Activated T-cell treated with anti-CD3 and anti-CD28 coated beads, Interleukin-2, amount 50 U/mL, for 1 hour (primary cell): ENCODE data around the gene NPHP3.
A peak's percentile ranks its signal among the peaks of the same experiment; 100 is the strongest.
"Not testable (repeated sequence)": the region's sequence is repeated elsewhere in the genome, so short reads cannot be mapped to it uniquely, and the experiment has no call there.

Source experiments
- DNase-seq: peaks from one replicate; pipeline ENCODE4 v3.0.0-alpha.2; 2020

NPHP3 gene, protein sequence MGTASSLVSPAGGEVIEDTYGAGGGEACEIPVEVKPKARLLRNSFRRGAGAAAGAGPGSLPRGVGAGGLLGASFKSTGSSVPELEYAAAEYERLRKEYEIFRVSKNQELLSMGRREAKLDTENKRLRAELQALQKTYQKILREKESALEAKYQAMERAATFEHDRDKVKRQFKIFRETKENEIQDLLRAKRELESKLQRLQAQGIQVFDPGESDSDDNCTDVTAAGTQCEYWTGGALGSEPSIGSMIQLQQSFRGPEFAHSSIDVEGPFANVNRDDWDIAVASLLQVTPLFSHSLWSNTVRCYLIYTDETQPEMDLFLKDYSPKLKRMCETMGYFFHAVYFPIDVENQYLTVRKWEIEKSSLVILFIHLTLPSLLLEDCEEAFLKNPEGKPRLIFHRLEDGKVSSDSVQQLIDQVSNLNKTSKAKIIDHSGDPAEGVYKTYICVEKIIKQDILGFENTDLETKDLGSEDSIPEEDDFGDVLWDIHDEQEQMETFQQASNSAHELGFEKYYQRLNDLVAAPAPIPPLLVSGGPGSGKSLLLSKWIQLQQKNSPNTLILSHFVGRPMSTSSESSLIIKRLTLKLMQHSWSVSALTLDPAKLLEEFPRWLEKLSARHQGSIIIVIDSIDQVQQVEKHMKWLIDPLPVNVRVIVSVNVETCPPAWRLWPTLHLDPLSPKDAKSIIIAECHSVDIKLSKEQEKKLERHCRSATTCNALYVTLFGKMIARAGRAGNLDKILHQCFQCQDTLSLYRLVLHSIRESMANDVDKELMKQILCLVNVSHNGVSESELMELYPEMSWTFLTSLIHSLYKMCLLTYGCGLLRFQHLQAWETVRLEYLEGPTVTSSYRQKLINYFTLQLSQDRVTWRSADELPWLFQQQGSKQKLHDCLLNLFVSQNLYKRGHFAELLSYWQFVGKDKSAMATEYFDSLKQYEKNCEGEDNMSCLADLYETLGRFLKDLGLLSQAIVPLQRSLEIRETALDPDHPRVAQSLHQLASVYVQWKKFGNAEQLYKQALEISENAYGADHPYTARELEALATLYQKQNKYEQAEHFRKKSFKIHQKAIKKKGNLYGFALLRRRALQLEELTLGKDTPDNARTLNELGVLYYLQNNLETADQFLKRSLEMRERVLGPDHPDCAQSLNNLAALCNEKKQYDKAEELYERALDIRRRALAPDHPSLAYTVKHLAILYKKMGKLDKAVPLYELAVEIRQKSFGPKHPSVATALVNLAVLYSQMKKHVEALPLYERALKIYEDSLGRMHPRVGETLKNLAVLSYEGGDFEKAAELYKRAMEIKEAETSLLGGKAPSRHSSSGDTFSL (N-terminal part only)

DNA sequence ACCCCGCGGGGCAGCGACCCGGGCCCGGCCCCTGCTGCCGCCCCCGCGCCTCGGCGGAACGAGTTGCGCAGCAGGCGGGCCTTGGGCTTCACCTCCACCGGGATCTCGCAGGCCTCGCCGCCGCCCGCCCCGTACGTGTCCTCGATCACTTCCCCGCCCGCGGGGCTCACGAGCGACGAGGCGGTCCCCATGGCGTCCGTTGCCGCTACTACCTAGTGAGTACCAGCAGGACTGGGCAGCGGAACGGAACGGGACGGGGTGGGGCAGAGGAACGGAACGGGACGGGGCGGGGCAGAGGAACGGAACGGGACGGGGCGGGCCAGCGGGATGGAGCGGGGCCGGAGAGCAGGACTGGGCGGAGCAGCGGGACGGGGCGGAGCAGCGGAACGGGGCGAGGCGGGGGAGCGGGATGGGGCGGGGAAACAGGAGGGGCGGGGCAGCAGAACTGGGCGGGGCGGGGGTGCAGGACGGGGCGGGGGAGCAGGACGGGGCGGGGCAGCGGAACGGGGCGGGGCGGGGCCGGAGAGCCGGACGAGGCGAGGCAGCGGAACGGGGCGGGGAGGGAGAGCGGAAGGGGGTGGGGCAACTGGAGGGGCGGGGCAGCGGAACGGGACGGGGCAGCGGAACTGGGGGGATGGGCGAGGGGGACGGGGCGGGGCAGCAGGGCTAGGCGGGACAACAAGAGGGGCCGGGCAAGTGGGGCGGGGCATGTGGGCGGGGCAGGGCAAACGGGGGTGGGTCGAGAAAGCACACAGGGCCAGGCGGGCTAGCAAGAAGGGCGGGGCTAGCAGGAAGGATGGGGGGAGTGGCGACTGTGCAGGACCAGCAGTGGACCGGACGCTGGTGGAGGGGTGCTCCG is at the start of gene NPHP3:
Gene NPHP3 (minus strand): TSS at position 245 of the 859 bp plus-strand sequence. CDS start 54 bp downstream, at position 191.
- DNase-seq = peak; percentile 92

DNA sequence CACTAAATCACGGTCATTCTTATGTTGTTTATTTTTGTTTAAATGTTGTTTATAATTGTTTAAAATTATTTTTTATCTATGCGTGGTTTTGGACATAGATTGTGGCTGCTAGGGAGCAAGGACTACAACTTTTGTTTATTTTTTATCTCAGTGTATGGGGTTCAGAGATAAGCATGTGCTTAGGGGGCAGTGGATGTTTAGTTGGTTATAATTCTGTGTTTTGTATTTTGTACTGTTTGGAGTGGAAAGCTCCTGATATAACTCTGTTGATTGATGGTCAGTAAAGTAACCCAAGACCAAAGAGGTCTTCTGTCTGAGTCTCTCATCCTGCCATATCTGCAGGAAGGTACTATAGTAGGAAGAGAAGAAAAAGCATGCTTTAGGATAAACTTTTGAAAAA is 36.5 kb upstream of the NPHP3 start:
- DNase-seq = no peak

DNA sequence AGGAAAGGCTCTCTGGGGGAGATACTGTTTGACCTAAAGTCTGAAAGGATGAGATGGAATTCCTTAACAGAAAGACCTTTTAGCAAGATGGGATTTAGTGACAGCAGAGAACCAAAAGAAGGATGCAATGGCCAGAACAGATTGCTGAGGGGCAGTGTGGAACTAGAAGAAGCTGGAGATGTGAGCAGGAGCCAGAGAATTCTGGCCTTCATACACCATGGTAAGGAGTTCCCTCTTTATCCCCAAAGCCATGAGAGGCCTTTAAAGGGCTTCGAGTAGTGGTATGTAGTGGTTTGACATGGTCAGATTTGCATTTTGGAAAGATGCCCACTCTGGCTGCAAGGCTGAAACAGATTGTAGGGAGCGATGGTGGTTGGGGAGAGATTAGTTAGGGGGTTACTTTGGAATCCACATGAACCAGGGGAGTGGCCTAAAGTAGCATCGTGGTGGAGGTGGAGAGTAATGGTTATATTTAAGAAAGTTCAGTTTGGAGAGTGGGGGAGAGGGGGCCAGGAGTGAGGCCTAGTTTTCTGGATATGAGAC is 34.0 kb upstream of the NPHP3 start:
- no peak for DNase-seq

DNA sequence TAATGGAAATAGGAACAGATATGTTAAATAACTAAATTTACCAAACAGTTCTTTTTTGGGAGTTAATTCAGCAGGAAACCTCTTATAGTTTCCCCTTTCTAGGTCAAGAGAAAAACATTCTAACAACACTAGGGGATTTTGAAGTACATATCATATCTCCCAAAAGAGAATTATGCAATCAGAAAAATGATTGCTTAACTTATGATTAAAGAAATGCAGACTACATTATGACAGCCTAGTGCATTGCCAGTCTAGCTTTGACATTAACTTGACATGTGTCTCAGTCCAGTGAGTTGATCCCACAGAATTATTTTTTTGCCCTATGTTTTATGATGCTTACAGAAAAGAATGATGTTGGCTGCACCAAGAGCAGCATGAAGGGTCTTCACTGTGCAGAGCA is 31.7 kb upstream of the NPHP3 start:
- DNase-seq = no peak

DNA sequence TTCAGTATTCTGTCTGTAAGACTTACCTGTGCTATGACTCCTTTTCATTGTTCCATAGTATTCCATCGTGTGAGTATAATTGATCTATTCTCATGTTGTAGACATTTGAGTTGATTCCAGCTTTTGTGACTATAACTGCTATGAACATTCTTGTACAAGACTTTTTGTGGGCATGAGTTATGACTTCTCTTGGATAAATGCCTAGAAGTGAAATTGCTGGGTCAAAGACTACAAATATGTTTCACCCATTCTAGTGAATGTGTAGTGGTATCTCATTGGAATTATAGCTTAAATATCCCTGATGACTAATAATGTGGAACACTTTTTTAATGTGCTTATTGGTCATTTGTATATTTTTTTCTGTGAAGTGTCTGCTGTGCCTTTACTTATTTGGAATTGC is 27.6 kb upstream of the NPHP3 start:
- DNase-seq = no peak

DNA sequence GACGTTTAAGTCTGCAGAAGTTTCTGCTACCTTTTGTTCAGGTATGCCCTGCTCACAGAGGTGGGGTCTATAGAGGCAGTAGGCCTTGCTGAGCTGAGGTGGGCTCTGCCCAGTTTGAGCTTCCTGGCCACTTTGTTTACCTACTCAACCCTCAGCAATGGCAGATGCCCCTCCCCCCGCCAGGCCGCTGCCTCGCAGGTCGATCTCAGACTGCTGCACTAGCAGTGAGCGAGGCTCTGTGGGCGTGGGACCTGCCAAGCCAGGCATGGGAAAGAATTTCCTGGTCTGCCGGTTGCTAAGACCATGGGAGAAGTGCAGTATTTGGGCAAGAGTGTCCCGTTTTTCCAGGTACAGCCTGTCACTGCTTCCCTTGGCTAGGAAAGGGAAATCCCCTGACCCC is 24.5 kb upstream of the NPHP3 start:
- not testable (repeated sequence) for DNase-seq

DNA sequence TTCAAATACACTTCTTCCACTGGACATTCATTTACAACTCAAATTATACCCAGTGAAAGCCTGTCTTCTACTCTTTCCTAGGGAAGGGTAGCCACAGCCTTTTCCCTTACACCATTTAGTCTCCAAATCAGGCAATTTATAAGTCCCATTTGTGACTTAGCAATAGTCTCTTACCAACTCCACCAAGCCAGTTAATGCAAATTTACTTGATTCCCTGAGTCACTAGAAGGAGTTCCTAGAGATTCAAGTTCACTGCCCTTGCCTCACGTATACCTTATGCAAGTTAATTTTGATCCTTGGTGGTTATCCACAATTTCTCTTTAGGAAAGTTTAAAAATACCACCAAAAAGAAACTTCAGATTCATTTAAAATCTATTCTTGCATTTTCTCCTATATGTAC is 16.1 kb upstream of the NPHP3 start:
- no peak for DNase-seq

DNA sequence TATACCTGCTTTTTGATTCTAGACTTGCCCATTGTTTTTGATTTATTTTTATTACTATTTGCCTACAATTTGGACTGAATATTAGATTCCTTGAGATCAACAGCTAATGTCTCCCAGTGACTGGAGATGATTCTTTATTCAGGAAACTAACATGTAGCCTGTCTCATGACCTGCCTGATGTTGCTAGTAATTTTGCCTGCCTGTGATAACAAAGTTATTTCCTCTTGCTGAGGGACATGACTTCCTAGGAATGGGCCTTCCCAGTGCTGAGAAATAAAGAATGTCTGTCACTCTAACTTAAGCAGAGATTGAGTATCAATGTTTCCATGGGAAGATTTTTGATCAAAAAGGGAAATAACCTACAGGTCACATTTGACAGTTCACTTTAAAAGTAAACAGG is 13.4 kb upstream of the NPHP3 start:
- no peak for DNase-seq

DNA sequence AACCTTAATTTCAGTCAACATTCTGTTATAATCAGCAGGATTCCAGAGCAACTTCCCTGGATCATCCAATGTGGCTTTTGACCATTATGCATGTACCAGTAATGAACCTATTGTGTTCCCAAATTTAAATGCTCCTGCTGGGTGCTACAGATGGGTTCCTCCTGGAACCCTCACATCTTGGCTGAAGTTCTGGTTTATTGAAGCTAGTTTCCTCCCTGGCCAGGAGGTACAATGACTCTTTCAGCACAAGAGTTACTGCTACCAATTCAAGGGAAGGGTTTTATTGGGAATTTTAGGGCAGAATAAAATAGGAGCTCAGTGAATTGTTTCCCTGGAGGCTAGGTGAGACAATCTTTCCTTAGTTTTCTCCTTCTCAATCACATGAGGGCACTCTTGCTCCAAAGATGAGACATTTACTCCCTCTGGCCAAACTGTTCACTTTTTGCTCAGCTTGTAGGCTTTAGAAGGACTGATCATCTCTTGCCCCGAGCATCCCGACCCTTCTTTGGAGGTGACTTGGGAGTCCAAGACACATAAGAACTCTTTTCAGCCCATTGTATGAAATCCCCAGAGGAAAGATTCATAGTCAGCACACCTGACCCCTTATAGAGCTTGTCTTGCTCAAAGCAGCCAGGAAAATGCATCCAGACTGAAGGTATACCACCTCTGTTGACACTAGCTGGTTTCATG is 8.8 kb upstream of the NPHP3 start:
- no peak for DNase-seq

DNA sequence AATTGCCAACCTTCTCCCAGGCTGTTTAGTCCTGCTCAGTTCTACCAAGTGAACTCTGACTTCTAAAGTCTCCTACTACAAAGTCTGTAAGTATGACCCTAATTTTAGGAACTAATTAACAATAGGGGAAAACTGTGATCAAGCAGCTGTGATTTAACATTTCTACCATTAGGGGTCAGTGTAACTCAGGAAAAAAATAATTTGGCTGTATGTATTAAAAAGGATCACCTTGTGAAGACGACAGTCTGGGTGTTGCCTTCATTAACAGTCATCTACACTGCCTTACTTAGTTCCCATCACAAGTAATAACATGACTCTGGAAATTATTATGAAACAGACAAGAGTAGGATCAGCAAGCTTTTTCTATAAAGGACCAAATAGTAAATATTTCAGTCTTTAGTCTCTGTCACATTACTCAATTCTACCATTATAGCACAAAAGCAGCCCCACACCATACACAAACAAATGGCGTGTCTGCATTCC is 4.2 kb upstream of the NPHP3 start:
- no peak for DNase-seq

DNA sequence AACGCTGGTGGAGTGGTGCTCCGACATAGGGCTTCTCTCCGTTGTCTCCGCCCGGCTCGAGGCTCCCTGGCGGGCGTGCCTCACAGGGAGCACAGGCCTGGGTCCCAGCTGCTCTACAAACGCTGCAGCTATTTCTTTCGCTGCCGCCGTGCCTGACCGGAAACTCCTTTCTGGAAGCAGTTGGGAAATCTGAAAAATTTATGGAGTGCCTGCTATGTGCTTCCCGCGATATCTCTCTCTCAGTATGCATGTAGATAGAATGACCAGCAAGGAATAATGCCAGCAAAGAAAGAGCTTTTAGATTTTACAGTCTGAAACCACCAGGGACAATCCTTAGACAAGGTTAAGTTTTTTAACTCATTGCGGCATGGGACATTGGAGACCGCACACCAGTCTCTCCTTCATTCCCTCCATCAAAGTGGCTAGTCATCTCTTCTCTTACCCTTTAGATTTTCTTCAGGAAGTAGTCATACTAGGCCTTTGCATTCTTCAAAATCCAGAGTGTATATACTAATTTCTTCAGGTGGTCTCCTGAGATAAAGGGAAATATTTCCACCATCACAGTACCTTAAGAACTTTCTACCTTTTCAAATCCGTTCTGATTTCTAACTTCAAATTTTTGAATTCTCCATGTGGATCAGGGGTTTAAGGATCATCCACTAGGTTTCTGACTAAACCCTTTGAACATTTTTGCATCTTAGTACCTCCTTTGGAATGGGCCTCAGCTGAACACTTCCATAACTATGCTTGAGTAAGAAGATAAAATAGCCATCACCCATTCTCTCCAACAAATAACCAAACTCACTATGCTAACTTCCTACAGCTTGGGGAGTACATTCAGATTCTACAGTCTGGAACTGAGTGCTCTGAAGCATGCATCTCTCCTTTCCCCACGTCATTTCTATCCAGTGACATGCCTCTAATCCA is 1.1 kb upstream of the NPHP3 start:
- DNase-seq = no peak

DNA sequence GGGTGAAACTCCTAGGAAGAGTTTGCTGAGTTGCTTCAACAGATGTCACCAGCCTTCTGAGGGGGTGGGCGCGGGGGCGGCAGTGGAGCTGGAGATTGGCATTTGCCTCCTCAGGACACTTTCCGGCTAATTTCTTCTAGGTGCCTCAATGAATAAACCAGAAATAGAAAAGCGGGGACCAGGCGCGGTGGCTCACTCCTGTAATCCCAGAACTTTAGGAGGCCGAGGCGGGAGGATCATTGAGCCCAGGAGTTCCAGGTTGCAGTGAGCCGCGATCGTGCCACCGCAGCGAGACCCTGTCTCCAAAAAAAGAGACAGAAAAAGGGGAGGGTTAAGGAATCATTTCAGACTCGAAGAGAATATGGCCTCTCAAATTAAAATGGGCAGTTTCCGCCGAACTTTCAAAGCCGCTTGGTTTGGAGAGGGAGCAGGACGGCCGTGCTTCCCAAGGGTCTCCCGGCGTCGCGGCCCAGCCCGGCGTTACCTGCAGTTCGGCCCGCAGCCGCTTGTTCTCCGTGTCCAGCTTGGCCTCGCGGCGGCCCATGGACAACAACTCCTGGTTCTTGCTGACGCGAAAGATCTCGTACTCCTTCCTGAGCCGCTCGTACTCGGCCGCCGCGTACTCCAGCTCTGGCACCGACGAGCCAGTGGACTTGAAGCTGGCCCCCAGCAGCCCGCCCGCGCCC is 587 bp downstream of the NPHP3 start:
- no peak for DNase-seq

DNA sequence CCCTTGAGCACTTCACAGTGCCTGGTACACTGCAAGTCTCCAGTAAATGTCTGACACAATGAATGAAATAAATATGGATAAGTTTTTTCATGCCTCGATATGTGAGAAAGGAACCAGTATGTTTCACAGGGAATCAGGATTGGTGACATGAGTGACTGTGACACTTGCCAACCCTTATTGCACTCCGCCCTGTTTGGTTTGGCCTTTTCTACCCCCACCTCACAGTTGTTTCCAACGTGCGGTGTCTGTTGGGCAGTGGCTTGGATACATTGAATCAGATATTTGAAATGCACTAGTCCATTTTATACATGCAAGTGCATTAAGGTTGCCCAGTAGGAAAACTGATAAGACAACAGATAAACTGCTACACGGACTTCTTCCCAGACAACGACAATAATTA is 2.0 kb downstream of the NPHP3 start:
- no peak for DNase-seq

DNA sequence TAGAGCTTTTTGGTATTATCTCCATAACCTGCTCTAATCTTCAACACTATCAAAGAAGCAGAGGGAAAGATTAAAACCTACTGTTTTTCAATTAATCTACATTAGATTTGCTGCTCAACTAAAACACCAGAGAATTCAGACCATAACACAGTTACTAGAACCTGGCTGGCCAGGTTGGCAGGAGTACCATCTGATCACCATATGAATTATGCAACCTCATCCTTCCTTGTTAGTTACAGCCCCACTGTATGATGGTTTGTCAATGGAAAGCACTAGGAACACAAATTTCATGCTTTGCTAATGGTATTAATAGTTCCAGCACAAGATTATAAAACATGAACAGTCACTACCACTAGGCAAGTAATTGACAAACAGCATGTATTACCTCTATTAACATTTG is 5.8 kb downstream of the NPHP3 start:
- DNase-seq = no peak

DNA sequence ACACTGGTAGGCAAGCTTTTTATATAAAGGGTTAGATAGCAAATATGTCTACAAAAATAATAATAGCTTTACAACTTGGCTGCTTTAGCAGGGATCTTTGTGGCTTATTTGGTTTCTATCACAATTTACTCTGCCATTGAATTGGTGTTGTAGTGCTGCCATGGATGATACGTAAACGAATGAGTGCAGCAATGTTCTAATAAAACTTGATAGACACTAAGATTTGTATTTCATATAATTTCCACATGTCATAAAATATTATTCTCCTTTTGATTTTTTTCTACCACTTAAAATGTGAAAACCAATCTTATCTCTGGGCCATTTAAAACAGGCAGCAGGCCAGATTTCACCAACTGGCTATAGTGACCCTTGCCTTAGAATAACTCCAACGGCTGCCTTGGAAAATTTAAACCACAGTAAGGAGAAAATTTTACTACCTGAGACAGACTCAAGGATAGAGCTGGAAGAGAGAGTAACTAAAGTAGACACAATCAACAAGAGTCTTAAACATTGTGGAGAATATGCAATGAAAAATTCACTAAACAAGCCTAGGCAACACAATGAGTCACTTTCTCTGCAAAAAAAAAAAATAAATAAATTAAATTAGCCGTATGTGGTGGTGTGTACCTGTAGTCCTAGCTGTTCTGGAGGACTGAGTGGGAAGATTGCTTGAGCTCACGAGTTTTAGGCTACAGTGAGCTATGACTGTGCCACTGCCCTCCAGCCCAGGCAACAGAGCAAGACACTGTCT is 8.1 kb downstream of the NPHP3 start:
- no peak for DNase-seq

DNA sequence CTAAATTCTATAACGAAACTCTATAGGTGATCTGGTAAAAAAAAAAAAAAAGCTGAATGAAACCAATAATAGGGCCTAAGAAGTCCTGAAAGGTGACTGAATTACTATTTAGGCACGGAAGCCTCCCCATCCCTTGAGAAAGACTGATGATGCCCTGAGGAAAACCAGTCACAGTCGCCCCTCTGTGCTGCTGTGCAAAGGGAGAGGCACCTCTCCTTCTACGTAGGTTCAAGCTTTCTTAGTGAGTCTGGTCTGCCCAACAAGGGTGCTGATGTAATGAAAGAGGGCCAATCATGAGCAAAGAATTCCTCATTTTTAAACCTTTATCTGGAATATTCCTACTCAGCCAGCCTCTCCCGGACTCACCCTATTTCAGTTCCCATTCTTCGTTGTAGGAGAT is 11.9 kb downstream of the NPHP3 start:
- no peak for DNase-seq

DNA sequence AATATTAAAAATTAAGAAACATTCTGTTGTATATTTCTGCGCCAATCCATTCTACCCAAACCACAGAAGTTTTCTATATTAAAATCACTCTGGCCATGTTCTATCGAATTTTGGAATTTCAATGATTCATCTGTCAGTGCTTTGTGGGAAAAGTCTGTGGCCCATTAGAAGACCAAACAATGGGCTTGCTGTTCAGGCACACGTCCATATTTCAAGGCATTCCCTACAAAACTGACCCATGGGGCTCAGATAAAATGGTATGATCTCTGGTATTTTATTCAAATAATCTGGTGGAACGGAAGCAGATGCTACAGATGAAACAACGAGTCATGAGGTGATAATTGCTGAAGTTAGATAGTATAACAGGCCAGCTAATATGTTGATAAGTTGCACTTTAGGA is 12.4 kb downstream of the NPHP3 start:
- DNase-seq = no peak

DNA sequence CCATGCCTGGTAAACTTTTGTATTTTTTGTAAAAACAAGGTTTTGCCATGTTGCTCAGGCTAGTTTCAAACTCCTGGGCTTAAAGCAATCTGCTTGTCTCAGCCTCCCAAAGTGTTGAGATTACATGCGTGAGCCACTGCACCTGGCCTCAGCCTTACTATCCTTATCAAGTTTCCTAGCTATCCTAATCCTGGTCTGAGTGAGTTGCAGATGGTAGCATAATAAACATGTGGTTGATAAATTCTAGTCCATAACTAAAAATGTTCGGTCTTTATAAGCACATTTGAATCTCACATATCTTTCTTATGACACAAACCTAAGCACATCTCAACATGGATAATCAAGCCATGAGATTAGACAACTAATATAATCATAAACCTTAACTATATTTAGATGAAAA is 18.5 kb downstream of the NPHP3 start:
- no peak for DNase-seq

DNA sequence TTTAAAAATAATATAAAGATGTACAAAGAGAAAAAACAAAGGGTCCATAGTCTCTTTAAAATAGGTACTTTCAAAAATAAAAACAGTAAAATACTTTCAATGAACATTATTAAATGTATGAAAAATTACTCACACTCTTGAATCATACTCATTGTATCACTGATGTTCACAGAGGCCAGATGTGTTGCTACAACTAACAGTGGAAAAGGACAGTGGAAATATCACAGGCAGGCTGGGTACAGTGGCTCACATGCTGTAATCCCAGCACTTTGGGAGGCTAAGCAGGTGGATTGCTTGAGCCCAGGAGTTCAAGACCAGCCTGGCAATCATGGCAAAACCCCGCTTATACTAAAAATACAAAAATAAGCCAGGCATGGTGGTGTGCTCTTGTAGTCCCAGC is 26.8 kb downstream of the NPHP3 start:
- DNase-seq = no peak
